GM23338 (cell line): ENCODE measurements around the gene AQP7. TPM values are rescaled to one million over a fixed set of nuclear protein-coding genes. Genes with fewer than 3 reads are reported as not detected.
"Not testable (repeated sequence)": the region's sequence is repeated elsewhere in the genome, so short reads cannot be mapped to it uniquely, and the experiment has no call there.

ENCODE experiments used
- ATAC-seq: fragments of 200-7000 bp; cut with Tn5 transposase; 3 replicates; pipeline ENCODE4 v1.9.1; 2020
- DNase-seq: peaks from one replicate; pipeline ENCODE4 v3.0.0-alpha.2; 2015; ENCODE audit warnings: low spot score
- H2AFZ ChIP-seq: fragments of 200-600 bp; sonication (generic); 2 replicates; pipeline ENCODE4 v1.8.0; 2016; ENCODE audit warnings: antibody characterized with exemption, mild to moderate bottlenecking, moderate library complexity
- H3F3A ChIP-seq: fragments of 200-600 bp; sonication (generic); replicated peaks from 2 replicates; pipeline ENCODE4 v1.8.0; 2017; ENCODE audit warnings: antibody characterized with exemption, mixed run types, low read depth
- H3K27ac ChIP-seq: fragments of 200-600 bp; sonication (generic); 2 replicates; pipeline ENCODE4 v1.6.1; 2016; ENCODE audit warnings: low read depth
- H3K27me3 ChIP-seq: fragments of 200-600 bp; sonication (generic); 2 replicates; pipeline ENCODE4 v1.8.0; 2016; ENCODE audit warnings: mild to moderate bottlenecking, mixed run types, moderate library complexity; ENCODE audit not compliant: insufficient read depth
- H3K36me3 ChIP-seq: fragments of 200-600 bp; sonication (generic); 2 replicates; pipeline ENCODE4 v1.8.0; 2016; ENCODE audit warnings: mild to moderate bottlenecking; ENCODE audit not compliant: insufficient read depth
- H3K4me1 ChIP-seq: fragments of 200-600 bp; sonication (generic); 2 replicates; pipeline ENCODE4 v1.8.0; 2016; ENCODE audit warnings: mild to moderate bottlenecking, moderate library complexity; ENCODE audit not compliant: insufficient read depth
- H3K4me2 ChIP-seq: fragments of 200-600 bp; sonication (generic); 2 replicates; pipeline ENCODE4 v1.7.1; 2017; ENCODE audit warnings: mixed run types
- H3K4me3 ChIP-seq: fragments of 200-600 bp; sonication (generic); 2 replicates; pipeline ENCODE4 v1.6.1; 2016; ENCODE audit warnings: mixed run types
- H3K79me2 ChIP-seq: fragments of 200-600 bp; sonication (generic); replicated peaks from 2 replicates; pipeline ENCODE4 v1.8.0; 2017; ENCODE audit warnings: mild to moderate bottlenecking; ENCODE audit not compliant: insufficient read depth
- H3K9me2 ChIP-seq: fragments of 200-600 bp; sonication (generic); 2 replicates; pipeline ENCODE4 v1.8.0; 2017; ENCODE audit not compliant: insufficient read depth
- H4K20me1 ChIP-seq: fragments of 200-600 bp; sonication (generic); replicated peaks from 2 replicates; pipeline ENCODE4 v1.8.0; 2017; ENCODE audit warnings: mild to moderate bottlenecking; ENCODE audit not compliant: insufficient read depth
- H3K27ac Mint-ChIP-seq: 2 replicates; pipeline ENCODE4 v1.8.0; 2020; ENCODE audit warnings: inconsistent platforms, mild to moderate bottlenecking, moderate library complexity, mixed read lengths
- H3K27me3 Mint-ChIP-seq: 3 replicates; pipeline ENCODE4 v1.8.0; 2022; ENCODE audit warnings: low read depth, mild to moderate bottlenecking, moderate library complexity, mixed read lengths, inconsistent platforms; ENCODE audit not compliant: insufficient read depth, poor library complexity
- H3K36me3 Mint-ChIP-seq: 3 replicates; pipeline ENCODE4 v1.8.0; 2021; ENCODE audit warnings: low read depth, mild to moderate bottlenecking, inconsistent platforms, moderate library complexity, mixed read lengths
- H3K4me1 Mint-ChIP-seq: 3 replicates; pipeline ENCODE4 v1.8.0; 2020; ENCODE audit warnings: mild to moderate bottlenecking, inconsistent platforms, mixed read lengths
- H3K4me3 Mint-ChIP-seq: 3 replicates; pipeline ENCODE4 v1.8.0; 2021; ENCODE audit warnings: moderate library complexity, mild to moderate bottlenecking, inconsistent platforms, mixed read lengths
- H3K9me3 Mint-ChIP-seq: 3 replicates; pipeline ENCODE4 v1.8.0; 2020; ENCODE audit warnings: moderate library complexity, mild to moderate bottlenecking, inconsistent platforms, mixed read lengths
- CREB1 ChIP-seq: fragments of 250-450 bp; sonication (Bioruptor Pico); IDR thresholded peaks from 2 replicates; pipeline ENCODE4 v1.5.0; 2020; ENCODE audit warnings: low read depth, mild to moderate bottlenecking, moderate library complexity
- EZH2 ChIP-seq: fragments of 200-600 bp; sonication (generic); IDR thresholded peaks from one replicate; pipeline ENCODE4 v1.8.0; 2017; ENCODE audit warnings: antibody characterized with exemption, mild to moderate bottlenecking, low read depth; ENCODE audit not compliant: unreplicated experiment
- POLR2AphosphoS5 ChIP-seq: IDR thresholded peaks from 2 replicates; pipeline ENCODE4 v1.6.1; 2016; ENCODE audit warnings: antibody characterized with exemption, low read depth
- ZNF331 ChIP-seq: fragments of 250-450 bp; sonication (Bioruptor Pico); IDR thresholded peaks from 2 replicates; pipeline ENCODE4 v1.5.0; 2020; ENCODE audit warnings: low read depth, mild to moderate bottlenecking, moderate library complexity
- polyA plus RNA-seq: library from polyadenylated mRNA; unstranded; fragments of >200 nt; fragmentation: Nextera tagmentation; extraction: Ambion mirVana; gene quantifications from 2 replicates; pipeline ENCODE4 v1.2.1, GENCODE V29; 2016
- total RNA-seq: library from RNA; depleted of rRNA; stranded (reverse); fragments of >200 nt; shearing (Covaris generic); gene quantifications from 2 replicates; pipeline ENCODE4 v1.2.3, GENCODE V29; 2014
- TF ChIP-seq, protein P1 (sequence below), 2 experiments: fragments of 200-600 bp in 1 of 2; sonication (generic) in 1 of 2; conservative IDR thresholded peaks; 2 replicates each; pipeline versions ENCODE4 v1.5.1 to v1.6.1; 2016 to 2017; ENCODE audit warnings: antibody characterized with exemption in 2 of 2, low read depth in 2 of 2, mild to moderate bottlenecking in 2 of 2, moderate library complexity in 1 of 2
- TF ChIP-seq, protein P2 (sequence below): IDR thresholded peaks from one replicate; pipeline ENCODE4 v1.6.1; 2018; ENCODE audit warnings: antibody characterized with exemption; ENCODE audit not compliant: unreplicated experiment

AQP7 gene
- total and polyA plus RNA-seq, 2 experiments from 2014 or later: not detected

DNA sequence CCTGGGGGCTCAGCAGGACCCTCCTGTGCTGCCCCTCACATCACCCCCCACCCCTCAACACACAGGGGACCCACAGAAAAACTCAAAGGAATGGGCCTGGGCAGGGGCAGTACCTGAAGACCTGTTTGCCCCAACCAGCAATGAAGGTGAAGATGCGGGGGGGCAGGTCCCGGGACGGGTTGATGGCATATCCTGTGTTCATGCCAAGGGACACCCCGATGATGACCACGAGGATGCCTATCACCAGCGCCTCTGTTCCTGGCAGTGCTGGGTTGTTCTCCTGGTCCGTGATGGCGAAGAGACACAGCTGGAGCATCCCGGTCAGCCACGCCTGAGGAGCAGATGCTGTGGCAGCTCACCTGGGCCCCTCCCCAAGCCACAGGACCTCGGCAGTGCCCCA lies 16.8 kb downstream of the AQP7 start:
- H3K4me2 ChIP-seq, H3K4me1 ChIP-seq, H3K36me3 ChIP-seq, H3K9me3 Mint-ChIP-seq, H3K27ac ChIP-seq, H3K36me3 Mint-ChIP-seq, ATAC-seq, H3K4me3 Mint-ChIP-seq, H3K9me2 ChIP-seq, H3F3A ChIP-seq, DNase-seq, H3K27ac Mint-ChIP-seq, H4K20me1 ChIP-seq, H2AFZ ChIP-seq, H3K4me3 ChIP-seq, H3K79me2 ChIP-seq, H3K27me3 ChIP-seq: not testable (repeated sequence)
- peaks cover 21% of the 10 kb centered on the region for H3K27me3 Mint-ChIP-seq
- H3K4me1 Mint-ChIP-seq: peaks cover 36% of the 10 kb centered on the region

DNA sequence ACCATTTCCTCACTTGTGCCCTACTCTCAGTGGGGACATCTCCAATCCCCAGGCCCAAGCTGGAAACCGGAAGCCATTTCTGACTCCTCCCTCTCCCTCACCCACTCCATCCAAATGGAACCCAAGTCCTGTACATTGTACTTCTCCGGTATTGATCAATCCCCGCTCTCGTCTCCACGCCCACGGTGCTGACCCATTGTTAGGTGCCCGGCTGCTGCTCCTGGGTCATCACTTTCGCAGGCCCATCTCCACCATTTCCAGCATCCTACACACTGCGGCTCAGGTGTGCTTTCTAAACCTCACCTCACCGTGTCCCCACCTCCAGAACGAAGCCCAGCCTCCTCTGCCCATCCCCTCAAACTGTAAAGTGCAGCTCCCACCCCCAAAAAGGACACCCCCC lies 19.0 kb downstream of the AQP7 start:
- not testable (repeated sequence) for DNase-seq, H3K36me3 Mint-ChIP-seq, H3K4me3 Mint-ChIP-seq, ATAC-seq, H3K4me1 ChIP-seq, H3K79me2 ChIP-seq, H2AFZ ChIP-seq, H3F3A ChIP-seq, H3K9me3 Mint-ChIP-seq, H3K36me3 ChIP-seq, H3K27ac ChIP-seq, H3K4me3 ChIP-seq, H3K27ac Mint-ChIP-seq, H3K27me3 ChIP-seq, H3K4me2 ChIP-seq, H4K20me1 ChIP-seq, H3K9me2 ChIP-seq
- Mint-ChIP-seq H3K27me3 (peaks cover 17% of the 10 kb centered on the region), H3K4me1 (peaks cover 31% of the 10 kb centered on the region)

DNA sequence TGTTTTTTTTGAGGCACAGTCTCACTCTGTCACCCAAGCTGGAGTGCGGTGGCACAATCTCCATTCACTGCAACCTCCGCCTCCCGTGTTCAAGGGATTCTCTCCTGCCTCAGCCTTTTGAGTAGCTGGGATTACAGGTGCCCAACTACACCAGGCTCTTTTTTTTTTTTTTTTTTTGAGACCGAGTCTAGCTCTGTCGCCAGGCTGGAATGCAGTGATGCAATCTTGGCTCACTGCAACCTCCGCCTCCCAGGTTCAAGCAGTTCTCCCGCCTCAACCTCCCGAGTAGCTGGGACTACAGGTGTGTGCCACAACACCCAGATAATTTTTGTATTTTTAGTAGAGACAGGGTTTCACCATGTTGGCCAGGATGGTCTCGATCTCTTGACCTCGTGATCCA lies 20.0 kb downstream of the AQP7 start:
- H3K4me2 ChIP-seq, H2AFZ ChIP-seq, H3K4me3 Mint-ChIP-seq, H3K36me3 Mint-ChIP-seq, H3K4me1 ChIP-seq, H3K27me3 ChIP-seq, H4K20me1 ChIP-seq, H3K27ac ChIP-seq, H3K4me3 ChIP-seq, ATAC-seq, H3K79me2 ChIP-seq, H3K9me2 ChIP-seq, H3K36me3 ChIP-seq, H3F3A ChIP-seq, H3K9me3 Mint-ChIP-seq: not testable (repeated sequence)
- H3K27me3 Mint-ChIP-seq: peaks cover 15% of the 10 kb centered on the region
- DNase-seq: peak; percentile 17
- H3K4me1 Mint-ChIP-seq: peaks cover 21% of the 10 kb centered on the region
- H3K27ac Mint-ChIP-seq: peak overlapping the region; percentile 18; the same call in 1 of the 2 replicates

DNA sequence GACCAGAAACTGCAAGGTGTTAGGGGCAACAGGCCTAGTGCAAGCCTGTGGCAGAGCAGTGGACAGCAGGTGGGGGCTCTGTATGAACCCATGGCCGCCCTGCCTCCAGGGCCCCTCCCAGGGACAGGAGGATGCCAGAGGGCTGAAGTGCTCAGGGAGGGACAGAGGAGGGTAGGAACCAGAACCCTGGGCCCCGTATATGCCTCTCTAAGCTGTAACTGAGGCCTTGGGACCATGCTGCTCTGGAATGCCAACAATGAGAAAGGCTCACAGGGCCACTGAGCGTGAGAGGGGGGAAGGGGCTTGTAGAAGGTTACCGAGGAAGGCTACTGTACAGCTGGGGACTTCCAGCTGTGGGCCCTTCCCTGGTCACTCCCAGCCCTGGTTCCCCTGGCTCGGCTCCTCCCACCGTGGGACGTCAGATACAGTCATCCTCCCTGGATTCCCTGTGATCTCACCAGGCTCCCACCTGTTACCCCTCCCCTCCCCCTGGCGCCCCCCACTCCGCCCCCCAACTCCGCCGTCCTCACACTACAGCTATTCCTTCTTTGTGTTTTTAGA lies 21.1 kb downstream of the AQP7 start:
- Histone ChIP-seq H3K27ac (peak overlapping the region; percentile 73; the same call in 1 of the 2 replicates), H3K9me2 (no peaks in the 10 kb centered on the region), H3K4me1 (peaks cover 6% of the 10 kb centered on the region), H4K20me1 (no peaks in the 10 kb centered on the region), H3K79me2 (no peaks in the 10 kb centered on the region), H3K27me3 (no peaks in the 10 kb centered on the region), H3K4me2 (peak overlapping the region; percentile 69), H3F3A (no peaks in the 10 kb centered on the region; the same call in 1 of the 2 replicates), H3K4me3 (0 out of 2 replicates have a peak overlapping the region, but pooled peaks have one; percentile 38), H2AFZ (peak overlapping the region; percentile 79; the same call in 1 of the 2 replicates), H3K36me3 (no peaks in the 10 kb centered on the region)
- peak overlapping the region; percentile 91 for H3K27ac Mint-ChIP-seq
- TF ChIP-seq EZH2 (no peak), ZNF331 (no peak), CREB1 (peak; percentile 37; the same call in 1 of the 2 replicates), POLR2AphosphoS5 (no peak)
- TF ChIP-seq, protein P1, sequence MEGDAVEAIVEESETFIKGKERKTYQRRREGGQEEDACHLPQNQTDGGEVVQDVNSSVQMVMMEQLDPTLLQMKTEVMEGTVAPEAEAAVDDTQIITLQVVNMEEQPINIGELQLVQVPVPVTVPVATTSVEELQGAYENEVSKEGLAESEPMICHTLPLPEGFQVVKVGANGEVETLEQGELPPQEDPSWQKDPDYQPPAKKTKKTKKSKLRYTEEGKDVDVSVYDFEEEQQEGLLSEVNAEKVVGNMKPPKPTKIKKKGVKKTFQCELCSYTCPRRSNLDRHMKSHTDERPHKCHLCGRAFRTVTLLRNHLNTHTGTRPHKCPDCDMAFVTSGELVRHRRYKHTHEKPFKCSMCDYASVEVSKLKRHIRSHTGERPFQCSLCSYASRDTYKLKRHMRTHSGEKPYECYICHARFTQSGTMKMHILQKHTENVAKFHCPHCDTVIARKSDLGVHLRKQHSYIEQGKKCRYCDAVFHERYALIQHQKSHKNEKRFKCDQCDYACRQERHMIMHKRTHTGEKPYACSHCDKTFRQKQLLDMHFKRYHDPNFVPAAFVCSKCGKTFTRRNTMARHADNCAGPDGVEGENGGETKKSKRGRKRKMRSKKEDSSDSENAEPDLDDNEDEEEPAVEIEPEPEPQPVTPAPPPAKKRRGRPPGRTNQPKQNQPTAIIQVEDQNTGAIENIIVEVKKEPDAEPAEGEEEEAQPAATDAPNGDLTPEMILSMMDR (conservative IDR thresholded peaks at IDR 0.05; ENCODE audit: low read depth in 2 of 2): no peak
- TF ChIP-seq, protein P2, sequence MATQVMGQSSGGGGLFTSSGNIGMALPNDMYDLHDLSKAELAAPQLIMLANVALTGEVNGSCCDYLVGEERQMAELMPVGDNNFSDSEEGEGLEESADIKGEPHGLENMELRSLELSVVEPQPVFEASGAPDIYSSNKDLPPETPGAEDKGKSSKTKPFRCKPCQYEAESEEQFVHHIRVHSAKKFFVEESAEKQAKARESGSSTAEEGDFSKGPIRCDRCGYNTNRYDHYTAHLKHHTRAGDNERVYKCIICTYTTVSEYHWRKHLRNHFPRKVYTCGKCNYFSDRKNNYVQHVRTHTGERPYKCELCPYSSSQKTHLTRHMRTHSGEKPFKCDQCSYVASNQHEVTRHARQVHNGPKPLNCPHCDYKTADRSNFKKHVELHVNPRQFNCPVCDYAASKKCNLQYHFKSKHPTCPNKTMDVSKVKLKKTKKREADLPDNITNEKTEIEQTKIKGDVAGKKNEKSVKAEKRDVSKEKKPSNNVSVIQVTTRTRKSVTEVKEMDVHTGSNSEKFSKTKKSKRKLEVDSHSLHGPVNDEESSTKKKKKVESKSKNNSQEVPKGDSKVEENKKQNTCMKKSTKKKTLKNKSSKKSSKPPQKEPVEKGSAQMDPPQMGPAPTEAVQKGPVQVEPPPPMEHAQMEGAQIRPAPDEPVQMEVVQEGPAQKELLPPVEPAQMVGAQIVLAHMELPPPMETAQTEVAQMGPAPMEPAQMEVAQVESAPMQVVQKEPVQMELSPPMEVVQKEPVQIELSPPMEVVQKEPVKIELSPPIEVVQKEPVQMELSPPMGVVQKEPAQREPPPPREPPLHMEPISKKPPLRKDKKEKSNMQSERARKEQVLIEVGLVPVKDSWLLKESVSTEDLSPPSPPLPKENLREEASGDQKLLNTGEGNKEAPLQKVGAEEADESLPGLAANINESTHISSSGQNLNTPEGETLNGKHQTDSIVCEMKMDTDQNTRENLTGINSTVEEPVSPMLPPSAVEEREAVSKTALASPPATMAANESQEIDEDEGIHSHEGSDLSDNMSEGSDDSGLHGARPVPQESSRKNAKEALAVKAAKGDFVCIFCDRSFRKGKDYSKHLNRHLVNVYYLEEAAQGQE: no peak
- H3K4me3 Mint-ChIP-seq: peak overlapping the region; percentile 9; the same call in 1 of the 3 replicates
- ATAC-seq (peak; percentile 97), DNase-seq (peak; percentile 90)
- no peaks in the 10 kb centered on the region; the same call in 1 of the 3 replicates for H3K9me3 Mint-ChIP-seq
- H3K36me3 Mint-ChIP-seq: no peaks in the 10 kb centered on the region
- peaks cover 23% of the 10 kb centered on the region for H3K4me1 Mint-ChIP-seq
- H3K27me3 Mint-ChIP-seq: peaks cover 16% of the 10 kb centered on the region
